Breast epithelium (tissue), 4 donors: ENCODE results near the gene OLFML2A. TPM values are rescaled to one million over a fixed set of nuclear protein-coding genes. Genes with fewer than 3 reads are reported as not detected.

Source experiments
- DNase-seq, 2 donors: peaks; one replicate each; pipeline ENCODE4 v3.0.0-alpha.2; 2019; ENCODE audit warnings: low spot score in 2 of 2
- H3K27ac ChIP-seq, 2 donors: fragments of 200-600 bp; sonication (generic) in 1 of 2; one replicate each; pipeline ENCODE4 v1.5.1; 2016 to 2019; ENCODE audit warnings: mild to moderate bottlenecking in 1 of 2
- H3K27me3 ChIP-seq, 2 donors: fragments of 200-600 bp; sonication (generic) in 1 of 2; one replicate each; pipeline versions ENCODE4 v1.5.1 to v1.6.0; 2017 to 2019; ENCODE audit warnings: control low read depth in 1 of 2, mild to moderate bottlenecking in 1 of 2
- H3K36me3 ChIP-seq: fragments of 200-600 bp; one replicate; pipeline ENCODE4 v1.5.1; 2019
- H3K4me1 ChIP-seq, 2 donors: fragments of 200-600 bp; sonication (generic); one replicate each; pipeline ENCODE4 v1.5.1; 2016 to 2019; ENCODE audit warnings: control low read depth in 1 of 2
- H3K4me3 ChIP-seq, 3 donors: fragments of 200-600 bp; sonication (generic); 1 replicate in 2 of 3; 2 replicates in 1 of 3; pipeline ENCODE4 v1.5.1; 2016 to 2019; ENCODE audit warnings: mild to moderate bottlenecking in 3 of 3, moderate library complexity in 2 of 3
- H3K9me3 ChIP-seq, 2 donors: fragments of 200-600 bp; sonication (generic) in 1 of 2; one replicate each; pipeline ENCODE4 v1.5.1; 2016 to 2019; ENCODE audit warnings: control low read depth in 1 of 2
- POLR2A ChIP-seq: fragments of 450-650 bp; IDR thresholded peaks from one replicate; pipeline ENCODE4 v1.6.1; 2016; ENCODE audit warnings: antibody characterized with exemption, mild to moderate bottlenecking, moderate library complexity
- POLR2AphosphoS5 ChIP-seq, 3 donors: sonication (generic); formaldehyde crosslinking; IDR thresholded peaks; one replicate each; pipeline ENCODE4 v1.6.1; 2017; ENCODE audit warnings: antibody characterized with exemption in 3 of 3
- intact Hi-C: fragments of 100-400 bp; cut with DNase I; formaldehyde crosslinking; loops from one replicate; pipeline ENCODE4 v1.15.1; 2023; ENCODE audit warnings: low total_unique reads
- total RNA-seq, 3 donors: library from RNA; depleted of rRNA; stranded (reverse); fragments of >200 nt; gene quantifications; one replicate each; pipeline ENCODE4 v1.1.0, GENCODE V29; 2016
- TF ChIP-seq, protein P1 (sequence below), 3 donors: fragments of 450-650 bp; IDR thresholded peaks; one replicate each; pipeline ENCODE4 v1.5.1; 2016 to 2017; ENCODE audit warnings: antibody characterized with exemption in 3 of 3, mild to moderate bottlenecking in 3 of 3, moderate library complexity in 3 of 3

The OLFML2A gene
- total RNA-seq, 3 donors from 2014 or later: 11.4 to 25.2 (median 11.4) TPM

DNA sequence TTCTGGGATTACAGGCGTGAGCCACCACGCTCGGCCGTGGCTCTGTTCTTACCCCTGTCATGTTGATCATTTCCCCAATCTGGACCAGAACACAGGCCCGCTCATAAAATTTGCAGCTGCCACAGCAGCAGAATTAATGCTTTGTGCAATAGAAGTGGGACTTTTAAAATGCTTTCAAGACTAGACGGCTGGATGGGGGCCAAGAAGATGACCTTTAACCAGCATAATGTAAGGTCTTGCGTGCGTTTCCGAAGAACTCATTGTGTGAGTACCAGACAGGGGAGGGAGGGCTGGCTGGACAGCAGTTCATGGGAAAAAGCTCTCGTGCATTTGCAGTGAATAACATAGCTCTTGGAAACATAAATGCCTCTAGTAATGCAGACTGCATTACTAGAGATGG is 72.9 kb downstream of the OLFML2A start:
- Histone ChIP-seq H3K4me1 (peaks cover 0 to 7% of the 10 kb centered on the region in 2 donors), H3K27me3 (no peaks in the 10 kb centered on the region), H3K27ac (no peak overlapping the region), H3K36me3 (no peaks in the 10 kb centered on the region), H3K4me3 (no peak overlapping the region), H3K9me3 (no peaks in the 10 kb centered on the region)
- intact Hi-C loops: no loop called here
- TF ChIP-seq, protein P1, sequence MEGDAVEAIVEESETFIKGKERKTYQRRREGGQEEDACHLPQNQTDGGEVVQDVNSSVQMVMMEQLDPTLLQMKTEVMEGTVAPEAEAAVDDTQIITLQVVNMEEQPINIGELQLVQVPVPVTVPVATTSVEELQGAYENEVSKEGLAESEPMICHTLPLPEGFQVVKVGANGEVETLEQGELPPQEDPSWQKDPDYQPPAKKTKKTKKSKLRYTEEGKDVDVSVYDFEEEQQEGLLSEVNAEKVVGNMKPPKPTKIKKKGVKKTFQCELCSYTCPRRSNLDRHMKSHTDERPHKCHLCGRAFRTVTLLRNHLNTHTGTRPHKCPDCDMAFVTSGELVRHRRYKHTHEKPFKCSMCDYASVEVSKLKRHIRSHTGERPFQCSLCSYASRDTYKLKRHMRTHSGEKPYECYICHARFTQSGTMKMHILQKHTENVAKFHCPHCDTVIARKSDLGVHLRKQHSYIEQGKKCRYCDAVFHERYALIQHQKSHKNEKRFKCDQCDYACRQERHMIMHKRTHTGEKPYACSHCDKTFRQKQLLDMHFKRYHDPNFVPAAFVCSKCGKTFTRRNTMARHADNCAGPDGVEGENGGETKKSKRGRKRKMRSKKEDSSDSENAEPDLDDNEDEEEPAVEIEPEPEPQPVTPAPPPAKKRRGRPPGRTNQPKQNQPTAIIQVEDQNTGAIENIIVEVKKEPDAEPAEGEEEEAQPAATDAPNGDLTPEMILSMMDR (IDR thresholded peaks at IDR 0.05): no peak
- no peak for TF ChIP-seq POLR2A
- no peak for TF ChIP-seq POLR2AphosphoS5 (IDR thresholded peaks at IDR 0.05)
- DNase-seq: no peak

DNA sequence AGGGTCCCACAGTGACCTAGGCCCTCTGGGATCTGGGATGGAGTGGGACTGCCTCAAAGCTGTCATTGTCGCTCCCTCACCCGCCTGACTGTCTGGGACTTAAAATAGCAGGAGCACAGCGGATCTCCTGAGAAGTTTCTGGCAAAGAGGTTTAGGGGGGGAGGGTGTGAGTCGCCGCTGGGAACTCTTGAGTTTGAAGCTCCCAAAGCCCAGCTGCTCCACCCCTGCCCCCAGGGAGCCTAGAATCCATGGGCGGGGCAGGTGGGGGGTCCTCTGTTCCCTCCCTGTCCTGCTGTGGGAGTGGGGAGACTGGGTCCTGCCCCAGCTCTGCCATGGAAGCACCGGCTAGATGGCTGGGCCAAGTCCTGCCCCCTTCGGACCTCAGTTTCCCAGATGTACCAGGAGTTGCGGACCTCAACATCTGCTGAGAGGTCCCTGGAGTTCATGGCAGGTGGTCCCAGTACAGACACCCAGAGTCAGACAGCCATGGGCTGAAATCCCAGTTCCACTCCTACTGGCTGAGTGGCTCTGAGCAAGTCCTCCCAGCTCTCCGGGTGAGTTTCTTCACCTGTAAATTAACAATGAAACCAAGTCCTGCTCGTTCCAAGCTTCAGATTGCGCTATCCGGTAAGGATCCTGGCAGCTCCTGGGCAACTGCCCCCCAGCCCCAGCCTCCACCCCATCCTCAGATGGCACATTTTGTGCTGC is 75.3 kb downstream of the OLFML2A start:
- H3K27ac ChIP-seq: peak overlapping the region in 1 of 2 donors; percentile 22
- H3K4me3 ChIP-seq: peak overlapping the region in 2 of 3 donors; percentile 51 to 66
- TF ChIP-seq POLR2AphosphoS5 (IDR thresholded peaks at IDR 0.05): no peak
- no peak for TF ChIP-seq POLR2A
- TF ChIP-seq, protein P1 (IDR thresholded peaks at IDR 0.05): no peak
- no peak for DNase-seq
- H3K36me3 ChIP-seq: no peaks in the 10 kb centered on the region
- peaks cover 0 to 7% of the 10 kb centered on the region in 2 donors for H3K4me1 ChIP-seq
- H3K9me3 ChIP-seq: no peaks in the 10 kb centered on the region
- H3K27me3 ChIP-seq: no peaks in the 10 kb centered on the region
- intact Hi-C loops: loop anchor here (2.0 kb wide), 1 partner anchor 79 kb away; no protein-coding TSS in a partner anchor

DNA sequence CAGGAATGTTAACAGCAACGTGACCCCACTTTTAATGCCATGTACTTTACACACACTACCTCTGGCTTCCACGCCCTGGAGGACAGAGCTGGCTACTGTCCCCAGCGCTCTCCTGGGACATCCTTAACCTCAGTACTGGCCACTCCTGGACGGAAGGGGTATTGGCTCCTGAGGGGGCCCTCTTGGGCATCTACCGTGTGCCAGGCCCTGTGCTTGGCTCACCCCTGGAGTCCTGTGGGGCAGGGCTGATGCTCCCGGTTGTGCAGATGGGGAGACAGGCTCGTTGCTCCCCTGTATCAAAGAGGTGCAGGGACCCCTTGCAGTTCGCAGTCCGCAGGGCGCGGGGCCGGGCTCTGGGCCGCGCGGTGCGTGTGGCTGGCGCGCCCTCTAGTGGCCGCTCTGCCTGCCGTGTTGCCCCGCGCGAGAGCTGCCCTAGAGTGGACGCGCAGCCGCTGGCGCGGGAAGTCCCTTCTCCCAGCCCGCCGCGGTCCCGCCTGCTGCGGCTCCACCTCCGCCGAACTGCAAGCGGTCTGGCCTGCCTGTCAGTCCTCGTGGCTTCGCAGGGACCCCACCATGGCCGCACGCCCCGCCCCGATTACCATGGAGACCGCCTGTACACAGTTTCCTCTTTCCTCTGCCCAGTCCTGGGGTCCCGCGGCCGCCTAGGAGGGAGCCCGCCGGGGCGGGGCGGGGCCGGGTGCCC is 76.0 kb downstream of the OLFML2A start, which contains the start of gene WDR38:
TSS of gene WDR38 (plus strand) at position 632 of the 703 bp plus-strand sequence. CDS start 72 bp downstream, outside the sequence.
- peak within 1 kb of the TSS; percentile 42 to 66 (median 51) for H3K4me3 ChIP-seq
- peak within 1 kb of the TSS; percentile 22 to 67 for H3K27ac ChIP-seq
- intact Hi-C loops: loop anchor here (2.0 kb wide), 1 partner anchor 80 kb away; no protein-coding TSS in a partner anchor
- H3K36me3 ChIP-seq: peaks cover 3% of the 10 kb centered on the region
- H3K9me3 ChIP-seq: no peaks in the 10 kb centered on the region
- H3K4me1 ChIP-seq: peaks cover 0 to 7% of the 10 kb centered on the region in 2 donors
- no peaks in the 10 kb centered on the region for H3K27me3 ChIP-seq
- DNase-seq: peak; percentile 65 to 69
- TF ChIP-seq, protein P1 (IDR thresholded peaks at IDR 0.05): peak; percentile 94 to 100 (median 97)
- TF ChIP-seq POLR2AphosphoS5 (IDR thresholded peaks at IDR 0.05) (peak in 2 of 3 donors; percentile 28 to 34), POLR2A (no peak)

DNA sequence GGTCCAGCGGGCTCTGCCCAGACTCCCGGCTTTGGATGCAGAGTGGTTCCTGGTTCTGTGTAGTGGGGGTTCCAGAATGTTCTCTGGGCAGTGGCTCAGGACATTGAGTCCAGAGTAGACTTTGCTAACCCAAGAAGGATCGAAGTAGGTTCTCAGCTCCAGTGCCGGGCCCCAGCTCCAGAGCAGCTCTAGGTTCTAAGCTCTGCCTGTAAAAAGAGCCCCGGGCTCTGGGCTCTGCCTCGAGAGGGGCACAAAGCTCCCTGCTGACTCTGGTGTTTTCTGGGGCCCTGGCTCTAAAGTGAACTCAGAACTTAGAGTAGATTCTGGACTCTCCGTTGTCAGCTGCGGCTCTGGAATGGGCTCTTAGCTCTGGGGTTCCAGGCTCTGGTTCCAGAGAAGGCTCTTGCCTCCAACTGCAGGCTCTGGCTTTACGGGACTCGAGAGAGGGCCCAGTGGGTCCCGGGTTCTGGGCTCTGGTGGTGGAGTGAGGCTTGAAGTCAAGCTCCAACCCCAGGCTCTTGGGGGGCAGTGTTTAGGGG is 76.7 kb downstream of the OLFML2A start:
- Histone ChIP-seq H3K4me1 (peaks cover 0 to 7% of the 10 kb centered on the region in 2 donors), H3K36me3 (peaks cover 4% of the 10 kb centered on the region), H3K27me3 (no peaks in the 10 kb centered on the region), H3K27ac (peak overlapping the region; percentile 22 to 67), H3K9me3 (no peaks in the 10 kb centered on the region), H3K4me3 (peak overlapping the region; percentile 42 to 66 (median 51))
- intact Hi-C loops: loop anchor here (2.0 kb wide), 1 partner anchor 81 kb away; no protein-coding TSS in a partner anchor
- TF ChIP-seq POLR2AphosphoS5 (IDR thresholded peaks at IDR 0.05) (no peak), POLR2A (no peak)
- TF ChIP-seq, protein P1 (IDR thresholded peaks at IDR 0.05): no peak
- no peak for DNase-seq
